ENCODE results near the gene PRDM16. TPM values are rescaled to one million over a fixed set of nuclear protein-coding genes. Genes with fewer than 3 reads are reported as not detected.

PRDM16 gene
- total and polyA plus RNA-seq, 2 of the 13 experiments (the other 11 are each of a cell fraction or from before 2014, with no cell fraction given) = 0.15 to 0.81 TPM

- BruUV-seq (replicated peaks) = no TSS peak
- no peak for TF ChIP-seq ZNF773 (CRISPR knock-in tag; IDR thresholded peaks at IDR 0.05; ENCODE audit: borderline replicate concordance)
- TF ChIP-seq ZNF512 (CRISPR knock-in tag; IDR thresholded peaks at IDR 0.05) = no peak
- TF ChIP-seq TGIF2 (CRISPR knock-in tag; IDR thresholded peaks at IDR 0.05) = no peak
- no peak for TF ChIP-seq ZNF777 (CRISPR knock-in tag; IDR thresholded peaks at IDR 0.05)
- TF ChIP-seq SOX5 (CRISPR knock-in tag; IDR thresholded peaks at IDR 0.05; ENCODE audit: borderline replicate concordance) = no peak
- H3K27me3 ChIP-seq (ENCODE audit: control insufficient read depth in 1 of 2, insufficient read depth in 2 of 2, low read length in 2 of 2) = peaks cover 11 to 59% of the 10 kb centered on the region in 2 experiments
- WGBS (ENCODE audit: low lambda C conversion rate) = 17% methylated on average over 9 of the region's 11 CpGs
- no peaks in the 10 kb centered on the region for H3K79me2 ChIP-seq (ENCODE audit: insufficient read depth, low read length)
- H3K27ac ChIP-seq (ENCODE audit: extremely low read length, insufficient read depth, low read length) = no peak overlapping the region
- H2AFZ ChIP-seq (ENCODE audit: low read length) = no peak overlapping the region
- in situ Hi-C loops (cut with HindIII; ENCODE audit: extremely low pct_ligation_motif_present, low pct_unique_long_range_greater_than_20kb) (no loop called here), intact Hi-C loops (cut with micrococcal nuclease; ENCODE audit: unreplicated experiment) (no loop called here)
- H4K20me1 ChIP-seq (ENCODE audit: insufficient read depth, low read length) = no peaks in the 10 kb centered on the region
- no peaks in the 10 kb centered on the region for H3K9me3 ChIP-seq (ENCODE audit: low read length)
- H3K9ac ChIP-seq (ENCODE audit: insufficient read depth, low read depth, low read length) = no peak overlapping the region
- no peak overlapping the region for H3K4me3 ChIP-seq (replicated peaks in 1 of 3; ENCODE audit: insufficient read depth in 1 of 3, low read depth in 2 of 3, low read length in 3 of 3)
- ChIA-PET CTCF (ENCODE audit: low intra/inter-chr PET ratio, low total read pairs) (no interaction called here), POLR2A (no interaction called here)
- DNase-seq (ENCODE audit: low spot score) = no peak
- no peak overlapping the region for H3K4me2 ChIP-seq (ENCODE audit: low read depth, low read length)
- no peaks in the 10 kb centered on the region for H3K36me3 ChIP-seq (replicated peaks in 1 of 2; ENCODE audit: control insufficient read depth in 1 of 2, insufficient read depth in 2 of 2, low read length in 2 of 2)
- no peaks in the 10 kb centered on the region for H3K4me1 ChIP-seq (ENCODE audit: insufficient read depth, low read length)
- FAIRE-seq = no peak
- no peak for ATAC-seq
Measured at GRCh38 chr1:3026581-3027391, 42.2 kb upstream of the PRDM16 start.
